ENCODE data around the gene ABCC10.
"Not testable (repeated sequence)": the region's sequence is repeated elsewhere in the genome, so short reads cannot be mapped to it uniquely, and the experiment has no call there.

Gene ABCC10

DNA sequence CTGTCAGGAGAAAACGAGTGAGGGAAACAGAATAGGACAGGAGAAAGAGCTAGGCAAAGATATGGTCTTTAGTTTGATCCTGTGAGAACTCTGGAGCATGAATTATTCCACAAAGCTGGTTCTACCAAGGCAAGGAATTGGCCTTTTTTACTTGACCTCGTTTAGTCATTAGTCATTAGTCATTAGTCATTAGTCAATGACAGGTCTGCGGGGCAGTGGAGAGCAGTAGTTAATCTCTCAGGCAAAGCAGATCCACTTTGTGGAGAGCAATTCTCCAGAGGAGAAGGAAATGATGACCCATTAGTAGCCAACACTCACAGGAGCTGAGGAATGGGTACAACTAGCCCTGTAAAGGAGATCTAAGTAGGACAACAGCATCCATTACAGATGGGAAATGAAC lies 22.0 kb upstream of the ABCC10 start:
- no peak for DNase-seq (ENCODE audit: low read depth, low spot score)
- Histone ChIP-seq H3K9me3 (ENCODE audit: low read depth, low read length) (no peaks in the 10 kb centered on the region), H3K27ac (no peak overlapping the region), H3K9ac (ENCODE audit: insufficient read length) (no peak overlapping the region), H3K4me3 (no peak overlapping the region), H3K36me3 (ENCODE audit: insufficient read depth, low read length) (no peaks in the 10 kb centered on the region)
- TF ChIP-seq POLR2AphosphoS5 (IDR thresholded peaks at IDR 0.05; ENCODE audit: borderline replicate concordance, low read depth, low read length) (no peak), EZH2 (IDR thresholded peaks at IDR 0.05) (no peak)

- Histone ChIP-seq H3K27ac (no peak overlapping the region), H3K36me3 (ENCODE audit: insufficient read depth, low read length) (no peaks in the 10 kb centered on the region), H3K4me3 (no peak overlapping the region), H3K9ac (ENCODE audit: insufficient read length) (no peak overlapping the region), H3K9me3 (ENCODE audit: low read depth, low read length) (no peaks in the 10 kb centered on the region)
- DNase-seq (ENCODE audit: low read depth, low spot score), result no peak
- TF ChIP-seq POLR2AphosphoS5 (IDR thresholded peaks at IDR 0.05; ENCODE audit: borderline replicate concordance, low read depth, low read length) (no peak), EZH2 (IDR thresholded peaks at IDR 0.05) (no peak), FOXP2 (optimal IDR thresholded peaks at IDR 0.05; ENCODE audit: control extremely low read depth, extremely low read length, insufficient read depth) (no peak)
Observed at GRCh38 chr6:43407296-43407695, 20.0 kb upstream of the ABCC10 start.

- no peak overlapping the region for H3K27ac ChIP-seq
- no peaks in the 10 kb centered on the region for H3K36me3 ChIP-seq (ENCODE audit: insufficient read depth, low read length)
- no peak overlapping the region for H3K4me3 ChIP-seq
- no peak for DNase-seq (ENCODE audit: low read depth, low spot score)
- no peak overlapping the region for H3K9ac ChIP-seq (ENCODE audit: insufficient read length)
- H3K9me3 ChIP-seq (ENCODE audit: low read depth, low read length), result no peaks in the 10 kb centered on the region
- TF ChIP-seq POLR2AphosphoS5 (IDR thresholded peaks at IDR 0.05; ENCODE audit: borderline replicate concordance, low read depth, low read length) (no peak), FOXP2 (optimal IDR thresholded peaks at IDR 0.05; ENCODE audit: control extremely low read depth, extremely low read length, insufficient read depth) (no peak), EZH2 (IDR thresholded peaks at IDR 0.05) (no peak)
Observed at GRCh38 chr6:43408259-43408658, 19.1 kb upstream of the ABCC10 start.

- DNase-seq (ENCODE audit: low read depth, low spot score); H3K4me3 ChIP-seq; H3K9ac ChIP-seq (ENCODE audit: insufficient read length); H3K36me3 ChIP-seq (ENCODE audit: insufficient read depth, low read length); H3K27ac ChIP-seq; H3K9me3 ChIP-seq (ENCODE audit: low read depth, low read length): not testable (repeated sequence)
Observed at GRCh38 chr6:43410776-43411175, 16.6 kb upstream of the ABCC10 start.

DNA sequence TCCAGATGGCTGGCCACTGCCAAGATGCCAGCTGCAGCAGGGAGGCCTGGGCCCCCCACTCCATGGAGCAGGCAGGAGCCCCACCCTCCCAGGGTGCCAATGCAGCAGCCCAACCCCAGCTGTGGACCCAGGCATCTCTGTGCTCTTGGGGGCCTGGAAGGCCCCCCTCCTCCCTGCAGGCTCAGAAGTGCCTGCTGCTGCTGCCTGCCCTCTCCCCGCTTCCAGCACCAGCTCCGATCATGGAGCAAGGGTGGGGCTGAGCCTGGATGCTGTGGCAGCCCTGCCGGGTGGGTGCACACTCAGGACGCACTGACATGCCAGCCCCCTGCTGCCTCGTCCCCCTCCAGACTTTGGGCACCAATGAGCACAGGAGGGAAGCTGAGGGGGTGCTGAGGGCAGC lies 14.8 kb upstream of the ABCC10 start:
- Histone ChIP-seq H3K4me3 (no peak overlapping the region), H3K36me3 (ENCODE audit: insufficient read depth, low read length) (no peaks in the 10 kb centered on the region), H3K27ac (no peak overlapping the region), H3K9ac (ENCODE audit: insufficient read length) (no peak overlapping the region), H3K9me3 (ENCODE audit: low read depth, low read length) (no peaks in the 10 kb centered on the region)
- TF ChIP-seq POLR2AphosphoS5 (IDR thresholded peaks at IDR 0.05; ENCODE audit: borderline replicate concordance, low read depth, low read length) (no peak), FOXP2 (optimal IDR thresholded peaks at IDR 0.05; ENCODE audit: control extremely low read depth, extremely low read length, insufficient read depth) (no peak), EZH2 (IDR thresholded peaks at IDR 0.05) (no peak)
- DNase-seq (ENCODE audit: low read depth, low spot score), result no peak

DNA sequence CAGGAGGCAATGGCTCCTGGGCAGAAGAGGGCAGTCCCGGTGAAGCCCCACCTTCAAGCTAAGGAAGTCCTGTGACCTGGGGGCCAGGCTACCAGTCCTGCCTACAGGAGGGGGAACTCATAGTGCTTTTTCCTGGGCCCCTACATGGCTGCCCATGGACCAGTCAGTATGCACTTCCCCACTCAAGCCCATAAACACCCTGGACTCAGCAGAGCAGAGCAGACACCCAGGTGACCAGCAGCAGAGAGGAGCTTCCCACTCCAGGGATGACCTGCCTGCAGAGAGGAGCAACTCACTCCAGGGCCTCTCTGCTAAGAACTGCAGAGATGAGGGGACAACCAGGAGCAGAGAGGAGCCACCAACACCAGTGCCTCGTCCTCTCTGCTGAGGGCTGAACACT lies 14.3 kb upstream of the ABCC10 start:
- no peaks in the 10 kb centered on the region for H3K9me3 ChIP-seq (ENCODE audit: low read depth, low read length)
- no peak for DNase-seq (ENCODE audit: low read depth, low spot score)
- no peak overlapping the region for H3K4me3 ChIP-seq
- H3K36me3 ChIP-seq (ENCODE audit: insufficient read depth, low read length), result no peaks in the 10 kb centered on the region
- TF ChIP-seq EZH2 (IDR thresholded peaks at IDR 0.05) (no peak), POLR2AphosphoS5 (IDR thresholded peaks at IDR 0.05; ENCODE audit: borderline replicate concordance, low read depth, low read length) (no peak), FOXP2 (optimal IDR thresholded peaks at IDR 0.05; ENCODE audit: control extremely low read depth, extremely low read length, insufficient read depth) (no peak)
- no peak overlapping the region for H3K9ac ChIP-seq (ENCODE audit: insufficient read length)
- H3K27ac ChIP-seq, result no peak overlapping the region

DNA sequence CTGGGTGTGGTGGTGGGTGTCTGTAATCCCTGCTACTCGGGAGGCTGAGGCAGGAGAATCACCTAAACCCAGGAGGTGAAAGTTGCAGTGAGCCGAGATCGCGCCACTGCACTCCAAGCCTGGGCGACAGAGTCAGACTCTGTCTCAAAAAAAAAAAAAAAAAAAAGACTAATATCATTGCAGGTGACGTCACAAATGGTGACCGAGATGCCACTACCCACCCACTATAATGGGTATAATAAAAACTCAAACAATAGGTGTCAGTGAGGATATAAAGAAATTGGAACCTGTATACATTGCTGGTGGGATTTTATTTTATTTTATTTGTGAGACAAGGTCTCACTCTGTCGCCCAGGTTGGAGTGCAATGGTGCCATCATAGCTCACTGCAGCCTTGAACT lies 12.1 kb upstream of the ABCC10 start:
- H3K27ac ChIP-seq; H3K36me3 ChIP-seq (ENCODE audit: insufficient read depth, low read length); DNase-seq (ENCODE audit: low read depth, low spot score); H3K9me3 ChIP-seq (ENCODE audit: low read depth, low read length); H3K9ac ChIP-seq (ENCODE audit: insufficient read length); H3K4me3 ChIP-seq: not testable (repeated sequence)

DNA sequence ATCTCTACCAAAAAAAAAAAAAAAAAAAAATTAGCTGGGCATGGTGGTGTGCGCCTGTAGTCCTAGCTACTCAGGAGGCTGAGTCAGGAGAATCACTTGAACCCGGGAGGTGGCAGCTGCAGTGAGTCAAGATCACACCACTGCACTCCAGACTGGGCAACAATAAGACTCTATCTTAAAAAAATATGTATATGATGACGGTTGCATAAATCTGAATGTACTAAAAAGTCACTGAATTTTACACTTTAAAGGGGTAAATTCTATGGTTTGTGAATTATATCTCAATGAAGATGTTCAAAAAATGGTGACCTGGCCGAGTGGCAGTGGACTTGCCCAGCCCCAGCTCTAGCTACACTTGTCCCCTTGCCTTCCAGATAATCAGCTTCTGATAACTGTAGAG lies 10.4 kb upstream of the ABCC10 start:
- no peak overlapping the region for H3K4me3 ChIP-seq
- no peaks in the 10 kb centered on the region for H3K36me3 ChIP-seq (ENCODE audit: insufficient read depth, low read length)
- DNase-seq (ENCODE audit: low read depth, low spot score), result no peak
- H3K9me3 ChIP-seq (ENCODE audit: low read depth, low read length), result no peaks in the 10 kb centered on the region
- TF ChIP-seq POLR2AphosphoS5 (IDR thresholded peaks at IDR 0.05; ENCODE audit: borderline replicate concordance, low read depth, low read length) (no peak), EZH2 (IDR thresholded peaks at IDR 0.05) (no peak), FOXP2 (optimal IDR thresholded peaks at IDR 0.05; ENCODE audit: control extremely low read depth, extremely low read length, insufficient read depth) (no peak)
- no peak overlapping the region for H3K27ac ChIP-seq
- H3K9ac ChIP-seq (ENCODE audit: insufficient read length), result no peak overlapping the region

GRCh38 chr6:43420012-43420709 lies 7.2 kb upstream of the ABCC10 start:
- TF ChIP-seq FOXP2 (optimal IDR thresholded peaks at IDR 0.05; ENCODE audit: control extremely low read depth, extremely low read length, insufficient read depth) (no peak), POLR2AphosphoS5 (IDR thresholded peaks at IDR 0.05; ENCODE audit: borderline replicate concordance, low read depth, low read length) (no peak), EZH2 (IDR thresholded peaks at IDR 0.05) (no peak)

More at GRCh38 chr6:43420012-43420709, 7.2 kb upstream of the ABCC10 start:
- no peak for DNase-seq (ENCODE audit: low read depth, low spot score)
- Histone ChIP-seq H3K36me3 (ENCODE audit: insufficient read depth, low read length) (no peaks in the 10 kb centered on the region), H3K27ac (no peak overlapping the region), H3K9me3 (ENCODE audit: low read depth, low read length) (no peaks in the 10 kb centered on the region), H3K9ac (ENCODE audit: insufficient read length) (no peak overlapping the region), H3K4me3 (no peak overlapping the region)

All from SK-N-MC (cell line).